ENCODE measurements around the gene NFATC1. TPM values are rescaled to one million over a fixed set of nuclear protein-coding genes. Genes with fewer than 3 reads are reported as not detected.
A peak's percentile ranks its signal among the peaks of the same experiment; 100 is the strongest.

NFATC1 gene
- total and polyA plus RNA-seq, 9 donors = 8.4 to 28.3 (median 12.2) TPM

DNA sequence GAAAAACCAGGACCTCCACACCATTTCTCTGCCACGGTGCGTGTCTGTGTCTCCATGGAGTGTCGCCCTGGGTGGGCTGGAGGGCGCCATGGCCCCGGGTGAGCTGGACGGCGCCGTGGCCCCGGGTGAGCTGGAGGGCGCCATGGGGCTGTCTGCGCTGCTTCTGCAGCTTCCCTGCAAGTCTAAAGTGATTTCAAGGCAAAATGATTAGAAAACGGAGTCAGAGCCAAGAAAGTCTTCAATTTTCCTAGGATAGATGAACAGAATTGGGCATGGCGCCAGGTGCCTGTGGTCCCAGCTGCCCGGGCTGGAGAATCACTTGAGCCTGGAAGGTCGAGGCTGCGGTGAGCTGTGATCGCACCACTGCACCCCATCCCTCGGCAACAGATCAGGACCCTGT lies 27.7 kb upstream of the NFATC1 start:
- Histone ChIP-seq H3K4me3 (no peak overlapping the region), H3K27me3 (no peaks in the 10 kb centered on the region), H3K9me3 (no peaks in the 10 kb centered on the region), H3K36me3 (no peaks in the 10 kb centered on the region), H3K27ac (no peak overlapping the region), H3K4me1 (ENCODE audit: insufficient read depth) (peaks cover 12% of the 10 kb centered on the region)
- WGBS, 3 donors = 19 to 58% (median 22%) methylated on average over 18 of the region's 18 CpGs
- TF ChIP-seq POLR2A (IDR thresholded peaks at IDR 0.05) (no peak), EP300 (IDR thresholded peaks at IDR 0.05) (no peak)
- TF ChIP-seq, protein P1, sequence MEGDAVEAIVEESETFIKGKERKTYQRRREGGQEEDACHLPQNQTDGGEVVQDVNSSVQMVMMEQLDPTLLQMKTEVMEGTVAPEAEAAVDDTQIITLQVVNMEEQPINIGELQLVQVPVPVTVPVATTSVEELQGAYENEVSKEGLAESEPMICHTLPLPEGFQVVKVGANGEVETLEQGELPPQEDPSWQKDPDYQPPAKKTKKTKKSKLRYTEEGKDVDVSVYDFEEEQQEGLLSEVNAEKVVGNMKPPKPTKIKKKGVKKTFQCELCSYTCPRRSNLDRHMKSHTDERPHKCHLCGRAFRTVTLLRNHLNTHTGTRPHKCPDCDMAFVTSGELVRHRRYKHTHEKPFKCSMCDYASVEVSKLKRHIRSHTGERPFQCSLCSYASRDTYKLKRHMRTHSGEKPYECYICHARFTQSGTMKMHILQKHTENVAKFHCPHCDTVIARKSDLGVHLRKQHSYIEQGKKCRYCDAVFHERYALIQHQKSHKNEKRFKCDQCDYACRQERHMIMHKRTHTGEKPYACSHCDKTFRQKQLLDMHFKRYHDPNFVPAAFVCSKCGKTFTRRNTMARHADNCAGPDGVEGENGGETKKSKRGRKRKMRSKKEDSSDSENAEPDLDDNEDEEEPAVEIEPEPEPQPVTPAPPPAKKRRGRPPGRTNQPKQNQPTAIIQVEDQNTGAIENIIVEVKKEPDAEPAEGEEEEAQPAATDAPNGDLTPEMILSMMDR (IDR thresholded peaks at IDR 0.05) = no peak
- intact Hi-C loops (cut with DNase I) = loop anchor here in 1 of 4 donors (10.0 kb wide), 1 partner anchor 487 kb away; no protein-coding TSS in a partner anchor
- peak in 4 of 5 donors; percentile 52 to 77 (median 59) for DNase-seq

- TF ChIP-seq EP300 (IDR thresholded peaks at IDR 0.05) (no peak), POLR2A (IDR thresholded peaks at IDR 0.05) (no peak)
- TF ChIP-seq, protein P1 (IDR thresholded peaks at IDR 0.05) = no peak
- DNase-seq = no peak
- WGBS, 3 donors = 83 to 91% (median 83%) methylated on average over 15 of the region's 15 CpGs
- H3K4me1 ChIP-seq (ENCODE audit: insufficient read depth) = peaks cover 12% of the 10 kb centered on the region
- no peaks in the 10 kb centered on the region for H3K27me3 ChIP-seq
- no peak overlapping the region for H3K27ac ChIP-seq
- no peak overlapping the region for H3K4me3 ChIP-seq
- H3K9me3 ChIP-seq = no peaks in the 10 kb centered on the region
- no peaks in the 10 kb centered on the region for H3K36me3 ChIP-seq
- intact Hi-C loops (cut with DNase I) = loop anchor here in 1 of 4 donors (10.0 kb wide), 1 partner anchor 486 kb away; no protein-coding TSS in a partner anchor
Observed at GRCh38 chr18:79368681-79369080, 27.0 kb upstream of the NFATC1 start.

DNA sequence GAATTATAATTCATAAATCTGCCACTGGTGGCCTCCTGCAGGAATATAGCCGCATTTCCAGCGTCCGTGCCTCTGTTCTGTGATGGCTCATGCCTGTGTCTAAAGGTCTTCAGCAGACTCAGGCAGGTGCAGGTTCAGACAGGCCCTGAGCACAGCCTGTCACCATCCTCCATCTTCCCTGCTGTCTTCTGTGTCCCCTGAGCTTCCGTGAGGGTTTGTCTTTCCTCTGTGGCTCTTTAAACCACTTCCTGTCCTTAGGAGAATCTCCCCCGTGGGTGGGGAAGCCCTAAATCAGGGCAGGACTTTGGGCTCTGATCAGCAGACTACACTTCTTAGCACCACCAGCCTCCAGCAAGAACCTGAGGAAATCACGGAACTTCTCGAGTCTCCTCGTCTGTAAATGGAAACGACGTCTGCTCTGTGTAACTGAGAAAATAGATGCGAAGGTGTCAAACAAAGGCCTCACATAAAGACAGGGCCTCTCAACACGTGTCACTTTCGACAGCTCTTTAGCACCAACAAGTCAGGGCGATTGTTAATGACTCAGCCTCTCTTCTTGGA lies 24.1 kb upstream of the NFATC1 start:
- 84 to 87% (median 87%) methylated on average over 14 of the region's 14 CpGs for WGBS, 3 donors
- no peak overlapping the region for H3K27ac ChIP-seq

DNA sequence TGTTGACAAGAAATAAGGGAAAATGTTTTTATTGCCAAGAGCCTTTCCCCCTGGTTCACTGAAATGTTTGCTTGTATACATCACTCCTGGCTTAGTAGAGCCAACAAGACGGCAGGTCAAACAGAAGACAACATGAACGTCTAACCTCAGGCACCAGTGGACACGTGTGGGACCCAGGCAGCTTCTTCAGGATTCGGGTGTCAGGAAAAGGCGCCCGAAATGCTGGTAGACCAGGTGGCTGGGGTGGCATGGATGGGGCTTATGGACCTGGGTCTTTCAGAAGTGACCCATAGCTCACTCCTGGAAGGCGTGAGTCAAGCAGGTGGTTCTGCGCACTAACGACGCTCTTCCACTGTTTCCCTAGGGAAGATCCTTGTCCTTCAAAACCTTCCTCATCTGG lies 23.3 kb upstream of the NFATC1 start:
- Histone ChIP-seq H3K27me3 (no peaks in the 10 kb centered on the region), H3K36me3 (no peaks in the 10 kb centered on the region), H3K9me3 (no peaks in the 10 kb centered on the region), H3K27ac (no peak overlapping the region), H3K4me1 (ENCODE audit: insufficient read depth) (peaks cover 5% of the 10 kb centered on the region), H3K4me3 (no peak overlapping the region)
- WGBS, 3 donors = 80 to 94% (median 87%) methylated on average over 10 of the region's 10 CpGs
- TF ChIP-seq, protein P1 (IDR thresholded peaks at IDR 0.05) = no peak
- TF ChIP-seq EP300 (IDR thresholded peaks at IDR 0.05) = no peak
- TF ChIP-seq POLR2A (IDR thresholded peaks at IDR 0.05) = no peak
- intact Hi-C loops (cut with DNase I) = no loop called here
- no peak for DNase-seq

More for the DNA sequence above, 24.1 kb upstream of the NFATC1 start:
- no peaks in the 10 kb centered on the region for H3K27me3 ChIP-seq
- no peaks in the 10 kb centered on the region for H3K36me3 ChIP-seq
- no peak overlapping the region for H3K4me3 ChIP-seq
- TF ChIP-seq, protein P1 (IDR thresholded peaks at IDR 0.05) = no peak
- TF ChIP-seq POLR2A (IDR thresholded peaks at IDR 0.05) (no peak), EP300 (IDR thresholded peaks at IDR 0.05) (no peak)
- H3K4me1 ChIP-seq (ENCODE audit: insufficient read depth) = peaks cover 6% of the 10 kb centered on the region
- intact Hi-C loops (cut with DNase I) = no loop called here
- no peaks in the 10 kb centered on the region for H3K9me3 ChIP-seq
- DNase-seq = no peak

Data from ovary (tissue), 9 donors.